Activated CD8-positive, alpha-beta memory T cell treated with anti-CD3 and anti-CD28 coated beads for 24 hours (primary cell): ENCODE results near the gene DENND4B.
"Not testable (repeated sequence)": the region's sequence is repeated elsewhere in the genome, so short reads cannot be mapped to it uniquely, and the experiment has no call there.

Experiments used
- DNase-seq: peaks from one replicate; pipeline ENCODE4 v3.0.0-alpha.2; 2020

DENND4B gene, protein sequence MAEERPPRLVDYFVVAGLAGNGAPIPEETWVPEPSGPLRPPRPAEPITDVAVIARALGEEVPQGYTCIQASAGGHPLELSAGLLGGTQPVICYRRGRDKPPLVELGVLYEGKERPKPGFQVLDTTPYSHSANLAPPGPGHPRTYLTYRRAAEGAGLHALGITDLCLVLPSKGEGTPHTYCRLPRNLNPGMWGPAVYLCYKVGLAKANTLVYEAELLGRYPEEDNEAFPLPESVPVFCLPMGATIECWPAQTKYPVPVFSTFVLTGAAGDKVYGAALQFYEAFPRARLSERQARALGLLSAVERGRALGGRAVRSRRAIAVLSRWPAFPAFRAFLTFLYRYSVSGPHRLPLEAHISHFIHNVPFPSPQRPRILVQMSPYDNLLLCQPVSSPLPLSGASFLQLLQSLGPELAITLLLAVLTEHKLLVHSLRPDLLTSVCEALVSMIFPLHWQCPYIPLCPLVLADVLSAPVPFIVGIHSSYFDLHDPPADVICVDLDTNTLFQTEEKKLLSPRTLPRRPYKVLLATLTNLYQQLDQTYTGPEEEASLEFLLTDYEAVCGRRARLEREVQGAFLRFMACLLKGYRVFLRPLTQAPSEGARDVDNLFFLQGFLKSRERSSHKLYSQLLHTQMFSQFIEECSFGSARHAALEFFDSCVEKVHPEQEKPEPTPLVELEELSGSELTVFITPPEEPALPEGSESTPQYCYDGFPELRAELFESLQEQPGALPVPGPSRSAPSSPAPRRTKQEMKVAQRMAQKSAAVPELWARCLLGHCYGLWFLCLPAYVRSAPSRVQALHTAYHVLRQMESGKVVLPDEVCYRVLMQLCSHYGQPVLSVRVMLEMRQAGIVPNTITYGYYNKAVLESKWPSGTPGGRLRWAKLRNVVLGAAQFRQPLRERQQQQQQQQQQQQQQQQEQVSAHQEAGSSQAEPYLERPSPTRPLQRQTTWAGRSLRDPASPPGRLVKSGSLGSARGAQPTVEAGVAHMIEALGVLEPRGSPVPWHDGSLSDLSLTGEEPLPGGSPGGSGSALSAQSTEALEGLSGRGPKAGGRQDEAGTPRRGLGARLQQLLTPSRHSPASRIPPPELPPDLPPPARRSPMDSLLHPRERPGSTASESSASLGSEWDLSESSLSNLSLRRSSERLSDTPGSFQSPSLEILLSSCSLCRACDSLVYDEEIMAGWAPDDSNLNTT (N-terminal part only)

DNA sequence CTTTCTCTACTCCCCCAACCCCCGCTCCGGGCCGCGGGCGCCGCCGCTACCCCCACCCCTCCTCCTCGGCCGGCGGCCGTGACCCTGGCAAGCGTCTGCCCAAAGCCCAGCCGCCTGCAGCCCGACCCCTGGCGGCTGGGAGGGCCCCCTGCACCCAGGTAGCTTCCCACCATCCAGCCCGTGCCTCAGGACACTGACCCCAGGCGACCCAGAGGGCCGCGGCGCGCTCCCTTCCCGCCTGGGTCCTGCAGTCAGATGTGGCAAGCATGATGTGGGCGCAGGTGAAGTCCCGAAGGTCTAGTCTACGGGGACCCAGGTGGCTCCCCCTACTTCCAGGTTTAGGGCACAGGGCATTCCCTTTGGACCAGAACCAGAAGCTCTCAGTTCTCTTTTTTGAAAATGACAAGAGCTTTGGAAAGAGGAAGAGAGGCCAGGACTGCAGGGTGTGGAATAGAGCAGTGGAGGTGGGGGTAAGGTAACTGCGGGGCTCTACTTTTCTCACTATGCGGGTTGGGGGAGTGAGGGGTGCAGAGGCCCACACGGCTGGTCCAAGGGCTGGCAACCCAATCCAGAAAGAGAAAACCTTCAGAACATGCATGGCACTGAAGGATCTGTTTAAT is at the start of gene DENND4B:
TSS of gene DENND4B (minus strand) at position 97 of the 620 bp plus-strand sequence. CDS start 2,344 bp downstream, outside the sequence.
- peak; percentile 90 for DNase-seq

DNA sequence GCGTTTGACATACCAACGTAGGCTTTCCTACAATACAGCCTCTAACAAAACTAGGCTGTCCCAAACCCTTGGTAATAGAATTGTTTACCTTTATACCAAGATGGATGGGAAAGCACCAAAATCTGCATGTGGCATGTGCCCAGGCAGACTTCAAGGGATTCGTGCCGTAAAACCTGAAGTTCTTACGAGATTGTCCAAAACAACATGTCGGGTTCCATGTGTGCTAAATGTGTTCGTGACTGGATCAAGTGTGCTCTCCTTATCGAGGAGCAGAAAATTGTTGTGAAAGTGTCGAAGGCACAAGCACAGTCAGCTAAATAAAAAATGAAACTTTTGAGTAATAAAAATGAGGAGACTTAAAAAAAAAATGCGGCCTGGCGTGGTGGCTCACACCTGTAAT is 49.1 kb upstream of the DENND4B start:
- DNase-seq = no peak

DNA sequence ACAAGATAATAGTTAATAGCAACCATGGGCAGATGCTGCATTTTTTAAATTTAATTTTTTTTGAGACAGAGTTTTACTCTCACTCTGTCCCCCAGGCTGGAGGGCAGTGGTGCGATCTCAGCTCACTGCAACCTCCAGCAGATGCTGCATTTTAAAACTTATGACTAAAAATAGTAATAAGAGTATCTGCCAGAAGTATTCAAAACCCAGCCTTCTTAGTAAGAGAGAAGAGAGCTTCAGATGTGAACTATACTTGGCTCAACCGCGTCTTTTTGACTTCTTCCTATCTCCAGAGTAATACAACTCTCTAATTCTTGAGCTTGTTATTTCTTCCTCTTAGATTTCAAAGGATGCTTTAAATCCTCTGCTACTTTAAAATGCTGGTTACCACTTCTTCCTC is 48.7 kb upstream of the DENND4B start:
- DNase-seq = no peak

DNA sequence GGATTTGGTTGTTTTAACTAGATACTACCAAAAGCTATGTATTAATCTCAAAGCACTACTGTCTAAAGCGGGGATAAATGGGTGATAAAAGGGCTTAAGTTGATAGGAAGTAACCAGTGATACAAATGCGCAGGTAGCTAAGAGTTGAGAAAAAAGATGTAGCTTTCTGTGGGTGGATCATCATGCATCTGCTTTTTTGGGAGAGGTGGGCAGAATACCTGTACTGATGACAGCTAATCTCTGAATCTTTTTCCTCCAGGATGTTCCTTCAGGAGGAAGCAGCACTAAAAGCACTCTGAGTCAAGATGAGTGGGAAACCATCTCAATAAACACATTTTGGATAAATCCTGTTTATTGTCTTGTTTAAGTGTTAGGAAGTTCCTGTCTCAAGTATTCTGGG is 45.3 kb upstream of the DENND4B start:
- DNase-seq = no peak

DNA sequence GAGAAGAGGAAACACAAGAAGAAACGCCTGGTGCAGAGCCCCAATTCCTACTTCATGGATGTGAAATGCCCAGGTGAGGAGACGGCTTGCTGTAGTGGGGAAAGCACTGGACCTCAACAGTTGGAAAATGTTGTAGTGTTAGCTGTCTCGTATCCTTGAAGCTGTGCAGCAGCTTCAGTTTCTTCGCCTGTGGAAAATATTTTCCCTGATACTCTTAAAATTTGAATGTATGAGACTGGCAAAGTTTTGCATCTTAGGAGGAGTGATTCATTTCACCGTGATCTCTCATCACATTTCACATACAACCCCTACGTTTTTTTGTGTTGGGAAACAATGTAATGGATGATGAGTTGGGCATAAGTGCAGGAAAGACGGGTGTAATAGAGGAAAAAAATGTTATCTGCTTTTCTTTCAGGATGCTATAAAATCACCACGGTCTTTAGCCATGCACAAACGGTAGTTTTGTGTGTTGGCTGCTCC is 44.7 kb upstream of the DENND4B start:
- DNase-seq = no peak

DNA sequence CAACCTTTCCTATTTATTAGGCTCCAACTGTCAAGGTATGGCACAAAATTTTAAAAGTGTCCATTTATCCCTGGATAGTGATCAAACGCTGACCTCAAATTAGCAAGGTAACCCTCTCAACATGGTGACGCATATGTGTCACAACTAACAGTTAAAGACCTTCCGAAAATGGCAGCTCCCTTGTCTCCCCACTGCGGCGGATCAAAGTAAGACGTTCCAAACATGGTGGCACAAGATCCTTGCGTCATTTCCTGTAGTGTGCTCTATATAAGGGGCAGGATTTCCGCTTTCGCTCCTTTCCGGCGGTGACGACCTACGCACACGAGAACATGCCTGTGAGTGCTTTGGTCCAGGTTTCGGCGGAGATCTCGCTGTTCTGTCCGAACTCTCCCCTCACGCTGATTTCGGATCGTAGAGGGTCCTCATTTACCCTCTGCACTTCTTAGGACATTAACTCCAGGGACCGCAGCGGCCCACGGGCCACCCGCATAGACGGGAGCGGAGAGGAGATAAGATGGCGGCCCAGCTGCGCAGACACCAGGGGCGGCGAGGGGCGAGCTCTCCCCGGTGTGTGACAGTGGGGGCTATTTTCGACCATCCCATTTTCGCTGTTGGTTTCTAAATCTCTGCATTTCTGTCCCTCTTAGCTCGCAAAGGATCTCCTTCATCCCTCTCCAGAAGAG is 44.1 kb upstream of the DENND4B start, which contains the start of gene RPS27:
TSS of gene RPS27 (plus strand) at position 295 of the 683 bp plus-strand sequence. CDS start at position 330, 35 bp downstream.
- DNase-seq = peak; percentile 94

DNA sequence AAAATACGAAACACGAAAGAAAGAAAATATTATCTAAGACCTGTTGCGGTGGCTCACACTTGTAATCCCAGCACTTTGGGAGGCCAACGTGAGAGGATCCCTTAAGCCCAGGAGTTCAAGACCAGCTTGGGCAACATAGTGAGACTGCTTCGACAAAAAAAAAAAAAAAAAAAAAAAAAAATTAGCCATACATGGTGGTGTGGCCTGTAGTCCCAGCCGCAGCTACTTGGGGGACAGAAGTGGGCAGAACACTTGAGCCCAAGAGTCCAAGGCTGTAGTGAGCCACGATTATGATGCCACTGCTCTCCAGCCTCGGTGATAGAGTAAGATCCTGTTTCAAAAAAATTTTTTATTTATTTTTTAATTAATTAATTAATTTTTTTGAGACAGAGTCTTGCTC is 41.1 kb upstream of the DENND4B start:
- no peak for DNase-seq

DNA sequence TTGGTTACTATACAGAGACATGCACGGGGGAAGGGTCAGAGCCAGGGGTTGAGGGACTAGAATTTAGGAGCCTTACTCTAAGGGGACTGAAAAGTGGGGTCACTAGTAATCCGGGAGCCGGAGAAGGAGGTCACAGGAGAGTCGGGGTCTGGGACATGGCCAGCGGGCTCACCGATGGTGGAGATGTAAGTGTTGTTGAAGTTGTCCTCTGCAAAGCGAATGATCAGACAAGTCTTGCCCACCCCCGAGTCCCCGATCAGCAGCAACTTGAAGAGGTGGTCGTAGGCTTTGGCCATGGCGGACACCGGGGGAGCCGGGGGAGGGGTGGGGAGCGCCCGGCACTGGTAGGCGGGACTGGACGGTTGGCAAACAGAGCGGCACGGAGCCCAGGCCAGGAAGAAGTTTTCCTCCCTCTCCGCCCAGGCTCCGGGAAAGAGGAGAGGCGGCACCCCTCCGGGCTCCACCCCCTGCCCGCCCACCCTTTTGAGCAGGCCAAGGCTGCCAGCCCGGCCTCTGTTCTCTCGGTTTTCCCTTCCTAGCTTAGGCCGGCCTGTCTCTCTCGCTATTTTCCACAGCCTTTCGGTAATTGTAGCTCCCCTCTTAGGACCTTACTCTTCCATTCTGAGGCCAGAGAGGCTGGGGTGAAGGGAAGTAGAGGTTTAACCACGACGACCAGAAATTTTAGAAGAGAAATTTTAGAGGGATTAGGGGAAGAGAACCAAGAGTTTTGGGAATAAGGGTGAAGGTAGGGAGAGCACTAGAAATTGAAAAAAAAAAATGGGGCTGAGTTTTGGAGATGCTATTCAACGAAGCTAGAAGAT is 39.6 kb upstream of the DENND4B start, which contains the start of gene RAB13:
TSS of gene RAB13 (minus strand) at position 399 of the 821 bp plus-strand sequence. CDS start at position 296, 103 bp downstream.
- DNase-seq = peak; percentile 75

DNA sequence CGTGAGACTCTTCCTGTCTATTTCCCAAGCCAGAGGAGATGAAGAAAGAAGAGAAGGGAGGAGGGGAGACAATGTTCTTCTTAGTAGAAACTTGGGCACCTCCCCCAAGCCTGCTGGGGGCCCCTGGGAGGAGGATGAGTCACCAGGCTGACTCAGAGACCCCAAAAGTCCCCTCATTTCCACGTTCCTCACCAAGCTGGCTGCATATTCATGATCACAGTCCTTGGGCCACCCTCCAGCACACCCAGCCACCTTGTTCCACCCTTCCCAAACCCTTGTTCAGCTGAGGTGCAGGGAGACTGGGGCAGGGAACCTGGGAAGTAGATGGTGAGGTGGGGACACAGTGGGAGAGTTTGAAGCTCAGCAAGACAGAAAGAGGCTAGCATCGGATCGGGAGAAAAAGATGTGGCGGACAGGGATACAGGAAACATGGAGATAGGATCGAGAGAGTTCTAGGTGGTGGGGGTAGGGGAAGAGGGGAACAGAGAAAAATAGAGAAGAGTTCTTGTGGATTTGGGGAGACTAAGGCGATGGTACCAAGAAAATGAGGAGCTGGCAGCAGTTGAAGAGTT is 38.9 kb upstream of the DENND4B start:
- DNase-seq = peak; percentile 75

DNA sequence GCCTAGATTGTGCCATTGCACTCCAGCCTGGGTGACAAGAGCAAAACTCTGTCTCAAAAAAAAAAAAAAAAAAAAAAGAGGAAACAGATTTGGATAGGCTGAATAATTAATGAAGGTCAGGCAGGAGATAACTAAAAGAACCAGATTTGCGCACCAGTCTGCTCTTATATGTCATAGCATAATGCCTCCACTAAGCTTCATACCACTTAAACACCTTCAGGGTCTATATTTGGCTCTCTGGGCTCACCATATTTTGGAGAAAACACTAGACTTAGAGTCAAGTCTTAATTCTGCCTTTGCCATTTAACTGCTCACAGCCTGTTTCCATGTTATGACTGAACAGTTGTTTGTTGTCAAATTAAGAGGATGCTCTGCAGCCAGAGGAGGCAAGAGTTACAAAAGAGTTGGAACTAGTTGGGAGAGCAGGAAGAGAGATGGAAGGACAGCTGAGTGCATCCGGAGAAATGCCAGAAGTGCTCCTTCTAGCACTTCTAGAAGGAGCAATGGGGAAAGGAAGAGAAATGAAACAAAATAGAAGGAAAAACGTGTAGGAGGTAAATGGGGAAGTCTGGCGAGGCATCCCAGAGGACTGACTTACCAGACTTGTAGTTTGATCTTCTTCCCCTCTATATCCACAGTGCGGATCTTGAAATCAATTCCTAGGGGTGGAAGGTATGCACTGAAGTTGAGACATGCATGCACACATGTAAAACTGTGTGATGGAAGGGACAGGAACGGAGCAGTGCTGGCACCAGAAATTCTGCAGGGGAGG is 37.8 kb upstream of the DENND4B start:
- no peak for DNase-seq

DNA sequence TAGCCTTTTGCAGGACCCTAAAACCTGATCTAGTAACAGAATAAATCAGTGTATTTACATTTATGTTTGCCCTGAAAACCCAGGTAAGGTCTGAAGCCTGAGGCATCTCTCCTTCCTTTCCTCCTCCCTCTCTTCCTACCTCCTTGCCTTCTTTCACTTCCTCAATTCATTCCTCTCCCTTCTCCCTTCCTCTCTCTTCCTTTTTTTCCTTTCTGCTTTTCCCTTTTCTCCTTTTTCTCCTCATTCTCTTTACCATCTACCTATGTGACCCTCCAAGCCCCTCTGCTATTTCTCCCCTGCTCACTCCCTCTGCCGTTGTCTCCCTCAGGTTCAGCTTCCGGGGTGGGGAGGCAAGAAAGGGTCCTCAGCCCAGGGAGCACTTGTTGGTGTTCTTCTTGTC is 35.2 kb upstream of the DENND4B start:
- DNase-seq = not testable (repeated sequence)

DNA sequence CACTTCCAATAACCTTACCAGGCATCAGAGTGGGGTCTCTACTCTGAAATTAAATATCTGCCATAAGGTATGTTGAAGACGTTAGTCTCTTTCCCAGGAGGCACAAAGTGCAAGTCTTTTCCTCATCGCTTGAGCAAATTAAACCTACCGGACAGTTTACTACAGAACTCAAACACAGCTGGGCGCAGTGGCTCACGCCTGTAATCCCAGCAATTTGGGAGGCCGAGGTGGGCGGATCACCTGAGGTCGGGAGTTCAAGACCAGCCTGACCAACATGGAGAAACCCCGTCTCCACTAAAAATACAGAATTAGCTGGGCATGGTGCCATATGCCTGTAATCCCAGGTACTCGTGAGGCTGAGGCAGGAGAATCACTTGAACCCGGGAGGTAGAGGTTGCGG is 32.6 kb upstream of the DENND4B start:
- not testable (repeated sequence) for DNase-seq

DNA sequence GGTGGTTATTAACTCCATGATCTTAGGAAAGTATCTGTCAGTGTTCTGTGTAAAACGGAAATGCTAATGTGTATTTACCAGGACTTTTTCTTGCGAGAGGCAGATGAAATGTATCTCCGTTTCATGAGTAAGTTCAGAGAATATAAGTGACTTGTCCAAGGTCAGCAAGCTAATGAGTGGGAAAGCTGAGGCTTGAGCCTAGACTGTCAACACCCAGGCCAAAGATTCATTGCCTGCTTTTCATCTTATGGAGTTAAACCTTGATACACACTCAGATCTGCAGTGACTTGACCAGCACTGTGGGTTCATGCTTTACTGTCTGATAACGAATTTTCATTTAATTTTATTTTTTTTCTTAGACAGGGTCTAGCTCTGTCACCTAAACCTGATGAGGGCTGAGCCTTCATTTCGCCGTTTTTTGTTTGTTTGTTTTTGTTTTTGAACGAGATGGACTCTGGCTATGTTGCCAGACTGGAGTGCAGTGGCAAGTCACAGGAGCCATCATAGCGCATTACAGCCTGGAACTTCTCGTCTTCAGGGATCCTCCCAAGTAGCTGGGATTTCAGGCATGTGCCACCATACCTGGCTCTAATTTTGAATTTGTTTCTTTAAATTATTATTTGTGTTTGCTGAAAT is 31.9 kb upstream of the DENND4B start:
- no peak for DNase-seq

DNA sequence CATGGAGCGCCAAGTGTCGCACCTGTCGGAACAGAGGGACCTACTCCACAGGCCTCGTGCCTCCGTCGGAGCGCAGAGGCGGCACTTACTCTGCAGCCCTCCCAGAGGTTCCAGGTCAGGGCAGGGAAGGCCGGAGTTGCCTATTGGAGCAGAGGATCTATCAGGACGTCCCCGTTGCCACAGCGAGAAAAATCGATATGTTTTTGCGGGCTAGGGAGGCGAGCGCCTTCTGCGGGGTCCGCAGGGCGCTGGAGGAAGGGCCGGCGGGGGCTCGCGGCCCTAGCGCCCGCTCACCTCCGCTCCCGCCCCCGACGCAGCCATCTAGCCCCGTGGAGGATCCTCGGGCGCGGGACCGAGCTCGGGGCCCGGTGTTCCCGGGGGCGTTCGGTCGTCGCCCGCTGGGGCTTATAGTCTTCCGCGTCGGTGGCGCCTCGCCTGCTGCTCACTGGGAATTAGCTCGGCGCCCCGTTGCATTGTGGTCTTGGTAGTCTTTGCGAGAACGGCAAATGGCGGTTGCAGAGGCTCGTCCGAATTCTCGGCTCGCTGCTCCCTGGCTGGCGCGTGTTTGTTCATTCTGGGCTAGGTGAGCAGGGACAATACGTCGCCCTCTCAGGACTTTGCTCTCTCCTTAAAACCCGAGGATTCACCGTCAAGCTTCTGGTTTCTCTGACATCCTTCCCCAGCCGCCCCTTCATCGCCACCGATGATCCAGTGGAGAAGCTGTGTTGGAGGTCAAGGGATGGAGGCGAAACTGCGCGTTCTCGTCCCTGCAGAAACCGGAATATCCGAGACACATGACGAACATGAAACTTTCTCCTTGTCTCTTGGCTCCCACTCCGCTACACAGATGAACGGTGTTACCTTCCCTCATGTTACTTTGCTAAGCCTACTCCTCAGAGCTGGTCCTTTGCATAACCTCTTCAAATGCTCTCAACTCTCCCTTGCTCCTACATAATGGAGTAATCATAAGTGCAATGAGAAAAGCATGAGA is 31.0 kb upstream of the DENND4B start, which contains the start of gene JTB:
TSS of gene JTB (minus strand) at position 425 of the 991 bp plus-strand sequence. CDS start at position 3, 422 bp downstream.
- DNase-seq = peak; percentile 91

DNA sequence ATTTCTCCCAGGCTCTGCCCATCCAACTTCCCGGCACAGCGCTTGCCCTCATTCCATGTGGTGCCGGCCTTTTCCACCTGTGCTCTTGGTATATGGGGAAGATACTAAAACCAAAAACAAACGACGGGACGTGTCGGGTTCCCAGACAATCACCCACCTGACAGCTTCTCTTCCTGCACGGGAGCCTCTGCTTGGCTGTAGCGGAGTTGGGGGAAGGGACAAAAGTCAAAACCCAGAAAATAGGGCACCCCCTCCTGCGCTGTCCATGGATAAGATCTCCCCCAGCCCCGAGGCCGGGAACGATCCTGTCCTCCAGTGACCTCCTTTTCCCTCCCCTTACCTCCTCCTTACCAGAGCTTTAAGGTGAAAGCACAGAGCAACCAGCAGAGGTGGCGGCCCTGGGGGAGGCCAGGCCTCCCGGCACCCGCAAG is 30.3 kb upstream of the DENND4B start:
- DNase-seq = no peak

DNA sequence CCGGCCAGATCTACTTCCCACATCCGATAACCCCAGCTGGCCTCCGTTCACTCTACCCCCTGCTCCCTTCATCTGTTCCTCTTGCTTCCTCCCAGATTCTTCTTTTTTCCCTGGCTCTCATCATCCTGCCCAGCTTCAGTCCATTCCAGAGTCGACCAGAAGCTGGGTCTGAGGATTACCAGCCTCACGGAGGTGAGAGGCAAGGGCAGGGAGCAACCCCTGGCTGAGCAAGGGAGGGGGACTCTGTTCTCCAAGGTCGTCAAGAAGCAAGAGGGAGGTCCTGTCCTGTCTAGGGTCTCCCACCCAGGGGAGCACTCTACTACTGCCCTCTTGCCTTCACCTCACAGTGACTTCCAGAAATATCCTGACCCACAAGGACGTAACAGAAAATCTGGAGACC is 27.0 kb upstream of the DENND4B start:
- no peak for DNase-seq

DNA sequence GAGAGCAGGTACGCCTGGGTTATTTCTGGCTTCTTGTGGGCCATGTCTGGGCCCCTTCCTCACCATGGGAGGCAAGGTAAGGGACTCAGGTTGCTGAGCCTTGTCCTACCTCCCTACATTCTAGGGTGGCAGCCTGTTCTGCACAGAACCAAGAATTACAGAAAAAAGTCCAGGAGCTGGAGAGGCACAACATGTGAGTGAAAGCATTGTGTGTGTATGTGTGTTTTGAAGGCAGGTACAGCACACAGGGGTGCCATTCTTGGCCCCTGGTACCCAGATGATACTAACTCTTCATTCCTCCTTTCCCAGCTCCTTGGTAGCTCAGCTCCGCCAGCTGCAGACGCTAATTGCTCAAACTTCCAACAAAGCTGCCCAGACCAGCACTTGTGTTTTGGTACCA is 26.6 kb upstream of the DENND4B start:
- no peak for DNase-seq

DNA sequence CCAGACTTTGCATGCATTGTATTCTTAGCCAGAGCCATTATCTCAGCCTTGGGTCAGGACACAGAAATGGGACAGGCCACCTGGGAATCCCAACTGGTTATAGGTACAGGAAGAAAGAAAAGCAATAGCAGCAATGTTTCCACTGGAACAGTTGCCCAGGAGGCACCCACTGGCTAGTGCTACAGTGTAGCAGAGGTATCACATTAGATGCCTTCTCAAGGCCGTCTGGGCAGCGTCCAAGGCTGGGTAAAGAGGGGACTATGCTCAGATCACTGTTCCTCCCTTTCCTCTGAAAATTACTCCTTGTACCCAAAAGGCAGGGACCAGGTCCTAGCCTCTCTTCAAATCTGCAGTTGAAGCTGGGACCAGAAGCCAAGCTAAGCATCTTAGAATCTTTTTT is 23.8 kb upstream of the DENND4B start:
- DNase-seq = no peak
